Activated CD4-positive, CD25-positive, alpha-beta regulatory T cell (primary cell): ENCODE data around the gene BRD2.
A peak's percentile ranks its signal among the peaks of the same experiment; 100 is the strongest.

Experiments used
- DNase-seq, 4 experiments: peaks; one replicate each; lab custom pipeline; 2025; lab: John Stamatoyannopoulos, UW

The BRD2 gene

GRCh38 chr6:32972353-32973143 lies 4.2 kb downstream of the BRD2 start:
- peak in 3 of 4 experiments; percentile 49 to 60 (median 60) for DNase-seq

GRCh38 chr6:32973144-32974015 lies 5.0 kb downstream of the BRD2 start:
- peak in 2 of 4 experiments; percentile 30 to 37 for DNase-seq

- DNase-seq: no peak
These were observed 5.6 kb downstream of the BRD2 start for GRCh38 chr6:32974016-32974333.

GRCh38 chr6:32974541-32975308 lies 6.3 kb downstream of the BRD2 start:
- no peak for DNase-seq

- DNase-seq: no peak
These were observed 7.5 kb downstream of the BRD2 start for GRCh38 chr6:32975886-32976285.

- DNase-seq: no peak
These were observed 8.1 kb downstream of the BRD2 start for GRCh38 chr6:32976334-32977069.

- DNase-seq: no peak
These were observed 9.0 kb downstream of the BRD2 start for GRCh38 chr6:32977272-32977952.

- DNase-seq: no peak
These were observed 9.5 kb downstream of the BRD2 start for GRCh38 chr6:32977953-32978324.

GRCh38 chr6:32979720-32980487 lies 11.5 kb downstream of the BRD2 start:
- DNase-seq: no peak

GRCh38 chr6:32980488-32981038 lies 12.2 kb downstream of the BRD2 start:
- DNase-seq: no peak

GRCh38 chr6:32982084-32982701 lies 13.8 kb downstream of the BRD2 start:
- no peak for DNase-seq

- DNase-seq: no peak
These were observed 14.5 kb downstream of the BRD2 start for GRCh38 chr6:32982702-32983492.

GRCh38 chr6:32983493-32983848 lies 15.1 kb downstream of the BRD2 start:
- no peak for DNase-seq

- DNase-seq: no peak
These were observed 15.7 kb downstream of the BRD2 start for GRCh38 chr6:32983964-32984621.

GRCh38 chr6:32984622-32985389 lies 16.4 kb downstream of the BRD2 start:
- peak; percentile 76 to 88 (median 82) for DNase-seq

- no peak for DNase-seq
These were observed 21.0 kb downstream of the BRD2 start for GRCh38 chr6:32989368-32989767.

- DNase-seq: no peak
These were observed 23.6 kb downstream of the BRD2 start for GRCh38 chr6:32991972-32992371.
